HG03135 (cell line): ENCODE data around the gene RTTN.
"Not testable (repeated sequence)": the region's sequence is repeated elsewhere in the genome, so short reads cannot be mapped to it uniquely, and the experiment has no call there.

Experiments used
- ATAC-seq: cut with Tn5 transposase; IDR thresholded peaks from one replicate; pipeline ENCODE4 v1.9.1; 2021; ENCODE audit warnings: mild to moderate bottlenecking, moderate library complexity; ENCODE audit not compliant: unreplicated experiment

The RTTN gene

GRCh38 chr18:70205421-70206397 lies at the start of gene RTTN:
TSS of gene RTTN (minus strand) at chr18:70205687. CDS start at chr18:70205658, 29 bp downstream.
- ATAC-seq = peak; percentile 96

GRCh38 chr18:70250781-70251180 lies 45.3 kb upstream of the RTTN start:
- ATAC-seq = no peak

- ATAC-seq = not testable (repeated sequence)
Observed at GRCh38 chr18:70249861-70250260, 44.4 kb upstream of the RTTN start.

- no peak for ATAC-seq
Observed at GRCh38 chr18:70249118-70249517, 43.6 kb upstream of the RTTN start.

- no peak for ATAC-seq
Observed at GRCh38 chr18:70246061-70246466, 40.6 kb upstream of the RTTN start.

GRCh38 chr18:70243131-70243929 lies 37.8 kb upstream of the RTTN start:
- ATAC-seq = no peak

- not testable (repeated sequence) for ATAC-seq
Observed at GRCh38 chr18:70236921-70237320, 31.4 kb upstream of the RTTN start.

- no peak for ATAC-seq
Observed at GRCh38 chr18:70235478-70235877, 30.0 kb upstream of the RTTN start.

GRCh38 chr18:70234667-70235459 lies 29.4 kb upstream of the RTTN start:
- ATAC-seq = no peak

GRCh38 chr18:70233974-70234373 lies 28.5 kb upstream of the RTTN start:
- no peak for ATAC-seq

- ATAC-seq = no peak
Observed at GRCh38 chr18:70232261-70232660, 26.8 kb upstream of the RTTN start.

- no peak for ATAC-seq
Observed at GRCh38 chr18:70229639-70230038, 24.2 kb upstream of the RTTN start.

GRCh38 chr18:70228536-70228935 lies 23.0 kb upstream of the RTTN start:
- no peak for ATAC-seq

- no peak for ATAC-seq
Observed at GRCh38 chr18:70227438-70227837, 22.0 kb upstream of the RTTN start.

GRCh38 chr18:70221915-70222278 lies 16.4 kb upstream of the RTTN start:
- ATAC-seq = no peak

GRCh38 chr18:70221156-70221914 lies 15.8 kb upstream of the RTTN start:
- no peak for ATAC-seq

GRCh38 chr18:70220628-70221027 lies 15.1 kb upstream of the RTTN start:
- ATAC-seq = no peak

- no peak for ATAC-seq
Observed at GRCh38 chr18:70219688-70220087, 14.2 kb upstream of the RTTN start.

GRCh38 chr18:70216788-70217187 lies 11.3 kb upstream of the RTTN start:
- ATAC-seq = no peak

- ATAC-seq = no peak
Observed at GRCh38 chr18:70207181-70207580, 1.7 kb upstream of the RTTN start.
